SH-SY5Y (cell line): Measurements from ENCODE around the gene PLXNA3.

ENCODE experiments used
- GATA2 ChIP-seq: IDR thresholded peaks from 2 replicates; pipeline ENCODE4 v1.6.1; 2011; ENCODE audit warnings: mild to moderate bottlenecking, low read depth, low read length
- GATA3 ChIP-seq: IDR thresholded peaks from 2 replicates; pipeline ENCODE4 v1.6.1; 2011; ENCODE audit warnings: low read depth, mild to moderate bottlenecking, low read length, moderate library complexity

Gene PLXNA3

GRCh38 chrX:154509455-154509854 lies 51.4 kb downstream of the PLXNA3 start:
- TF ChIP-seq GATA3, result no peak
- TF ChIP-seq GATA2, result no peak

GRCh38 chrX:154511761-154512160 lies 53.7 kb downstream of the PLXNA3 start:
- TF ChIP-seq GATA3 (no peak), GATA2 (no peak)

GRCh38 chrX:154512879-154513553 lies 54.9 kb downstream of the PLXNA3 start:
- no peak for TF ChIP-seq GATA2
- TF ChIP-seq GATA3, result no peak

GRCh38 chrX:154513716-154514115 lies 55.6 kb downstream of the PLXNA3 start:
- TF ChIP-seq GATA2, result no peak
- TF ChIP-seq GATA3, result no peak

GRCh38 chrX:154515090-154515965 lies 57.2 kb downstream of the PLXNA3 start:
- TF ChIP-seq GATA3 (no peak), GATA2 (no peak)

- no peak for TF ChIP-seq GATA2
- no peak for TF ChIP-seq GATA3
Measured at GRCh38 chrX:154515966-154516655, 58.0 kb downstream of the PLXNA3 start, which contains the start of gene FAM3A. FAM3A (minus strand) TSS chrX:154516232; CDS start chrX:154515772, 460 bp downstream.

GRCh38 chrX:154516656-154517100 lies 58.6 kb downstream of the PLXNA3 start:
- no peak for TF ChIP-seq GATA3
- no peak for TF ChIP-seq GATA2

GRCh38 chrX:154517101-154517781 lies 59.2 kb downstream of the PLXNA3 start:
- TF ChIP-seq GATA2, result no peak
- TF ChIP-seq GATA3, result no peak

- no peak for TF ChIP-seq GATA3
- TF ChIP-seq GATA2, result no peak
Measured at GRCh38 chrX:154519389-154519788, 61.3 kb downstream of the PLXNA3 start.

- TF ChIP-seq GATA3 (no peak), GATA2 (no peak)
Measured at GRCh38 chrX:154525606-154526490, 67.8 kb downstream of the PLXNA3 start.

- TF ChIP-seq GATA3 (no peak), GATA2 (no peak)
Measured at GRCh38 chrX:154526901-154527675, 69.0 kb downstream of the PLXNA3 start.
